Suprapubic skin (tissue), 4 donors: Measurements from ENCODE around the gene SCIN.

Experiments
- EP300 ChIP-seq: sonication (generic); formaldehyde crosslinking; IDR thresholded peaks from one replicate; pipeline ENCODE4 v1.6.1; 2017; ENCODE audit warnings: antibody characterized with exemption
- POLR2A ChIP-seq, 2 donors: fragments of 450-650 bp; IDR thresholded peaks; one replicate each; pipeline ENCODE4 v1.6.1; 2017; ENCODE audit warnings: antibody characterized with exemption in 2 of 2, mild to moderate bottlenecking in 2 of 2, moderate library complexity in 2 of 2
- POLR2AphosphoS5 ChIP-seq, 3 donors: sonication (generic); formaldehyde crosslinking; IDR thresholded peaks; one replicate each; pipeline ENCODE4 v1.6.1; 2017; ENCODE audit warnings: antibody characterized with exemption in 3 of 3
- TF ChIP-seq, protein P1 (sequence below), 2 donors: fragments of 200-600 bp in 1 of 2; fragments of 450-650 bp in 1 of 2; sonication (generic) in 1 of 2; IDR thresholded peaks; one replicate each; pipeline ENCODE4 v1.5.1; 2016 to 2019; ENCODE audit warnings: antibody characterized with exemption in 2 of 2, mild to moderate bottlenecking in 1 of 2, moderate library complexity in 1 of 2

DNA sequence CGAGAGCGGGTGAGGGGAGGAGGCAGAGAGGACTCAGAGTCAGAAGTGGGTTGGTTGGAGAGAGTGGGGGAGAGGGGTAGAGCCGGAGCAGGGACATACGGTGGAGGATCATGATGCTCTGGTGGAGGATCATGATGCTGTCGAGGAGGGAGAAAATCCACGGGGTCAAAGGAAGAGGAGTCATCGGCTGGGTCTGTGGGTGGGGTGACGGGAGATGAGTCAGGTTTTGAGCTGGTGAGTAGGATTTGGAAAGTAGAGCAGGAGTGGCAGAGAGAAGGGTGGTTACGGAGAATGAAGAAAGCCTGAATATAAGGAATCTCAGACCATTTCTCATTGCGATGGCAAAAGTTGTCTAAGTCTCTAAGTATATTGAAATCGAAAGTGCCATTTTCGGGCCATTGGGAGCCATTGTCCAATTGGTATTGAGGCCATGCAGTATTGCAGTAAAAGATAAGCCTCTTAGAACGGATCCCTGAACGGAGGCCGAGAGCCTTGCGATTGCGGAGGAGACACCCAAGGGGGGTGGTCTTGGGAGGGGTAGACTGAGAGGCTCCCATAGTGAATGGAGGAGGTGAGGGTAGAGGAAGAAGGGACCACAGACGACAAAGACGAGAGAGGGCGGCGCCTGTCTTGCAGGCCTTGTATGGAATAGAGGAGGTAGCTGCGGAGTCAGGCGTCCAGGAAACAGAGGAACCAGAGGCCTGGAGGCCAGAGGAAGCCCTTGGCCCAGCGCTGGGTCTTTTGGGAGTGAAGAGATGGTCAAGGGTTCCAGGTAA lies 23.8 kb downstream of the SCIN start:
- TF ChIP-seq, protein P1, sequence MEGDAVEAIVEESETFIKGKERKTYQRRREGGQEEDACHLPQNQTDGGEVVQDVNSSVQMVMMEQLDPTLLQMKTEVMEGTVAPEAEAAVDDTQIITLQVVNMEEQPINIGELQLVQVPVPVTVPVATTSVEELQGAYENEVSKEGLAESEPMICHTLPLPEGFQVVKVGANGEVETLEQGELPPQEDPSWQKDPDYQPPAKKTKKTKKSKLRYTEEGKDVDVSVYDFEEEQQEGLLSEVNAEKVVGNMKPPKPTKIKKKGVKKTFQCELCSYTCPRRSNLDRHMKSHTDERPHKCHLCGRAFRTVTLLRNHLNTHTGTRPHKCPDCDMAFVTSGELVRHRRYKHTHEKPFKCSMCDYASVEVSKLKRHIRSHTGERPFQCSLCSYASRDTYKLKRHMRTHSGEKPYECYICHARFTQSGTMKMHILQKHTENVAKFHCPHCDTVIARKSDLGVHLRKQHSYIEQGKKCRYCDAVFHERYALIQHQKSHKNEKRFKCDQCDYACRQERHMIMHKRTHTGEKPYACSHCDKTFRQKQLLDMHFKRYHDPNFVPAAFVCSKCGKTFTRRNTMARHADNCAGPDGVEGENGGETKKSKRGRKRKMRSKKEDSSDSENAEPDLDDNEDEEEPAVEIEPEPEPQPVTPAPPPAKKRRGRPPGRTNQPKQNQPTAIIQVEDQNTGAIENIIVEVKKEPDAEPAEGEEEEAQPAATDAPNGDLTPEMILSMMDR (IDR thresholded peaks at IDR 0.05) = no peak
- TF ChIP-seq POLR2AphosphoS5 (IDR thresholded peaks at IDR 0.05) = no peak
- no peak for TF ChIP-seq POLR2A (IDR thresholded peaks at IDR 0.05)
- no peak for TF ChIP-seq EP300
